Activated CD4-positive, alpha-beta T cell treated with anti-CD3 and anti-CD28 coated beads, Interleukin-2, amount 50 U/mL, for 16 hours (primary cell): Measurements from ENCODE around the gene PANK1.

Source experiments
- DNase-seq: peaks from one replicate; pipeline ENCODE4 v3.0.0-alpha.2; 2020

The PANK1 gene

DNA sequence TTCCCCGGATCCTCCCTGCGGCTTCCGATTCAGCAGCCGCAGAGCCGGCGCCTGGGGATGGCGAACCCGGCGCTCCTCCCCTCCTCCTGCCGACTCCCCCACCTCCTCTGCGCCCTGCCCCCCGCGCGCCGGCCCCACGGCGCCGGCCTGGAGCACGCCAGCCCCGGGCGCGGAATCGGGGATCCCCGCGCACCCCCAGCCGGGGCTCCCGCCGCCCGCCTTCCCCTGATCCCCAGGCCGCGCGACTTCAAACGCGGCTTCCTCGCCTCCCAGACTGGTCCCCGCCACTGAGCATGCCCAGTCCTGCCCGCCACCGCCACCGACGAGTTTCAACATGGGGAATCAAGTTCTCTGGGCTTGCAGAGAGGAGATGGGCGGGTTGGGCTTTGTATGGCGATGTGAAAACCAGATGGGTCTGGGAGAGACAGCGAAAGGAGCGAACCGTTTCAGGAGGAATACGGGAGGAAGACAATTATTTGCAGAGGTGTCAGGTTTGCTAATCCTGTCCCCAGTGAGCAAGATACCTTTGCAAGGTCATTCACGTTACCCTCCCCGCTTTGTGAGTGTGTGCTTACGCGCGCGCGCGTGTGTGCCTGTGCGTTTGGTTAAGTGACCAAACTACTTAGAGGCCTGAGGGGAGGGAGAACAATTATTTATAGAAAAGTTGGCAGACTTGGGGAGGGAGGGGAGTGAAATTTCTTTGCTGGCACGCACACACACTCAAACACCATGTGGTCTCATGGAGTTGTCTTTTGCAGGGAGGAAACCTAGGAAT, at the start of gene PANK1:
Gene PANK1, minus strand, starts transcription at position 276 of the 775 bp plus-strand sequence. CDS start 351 bp downstream, outside the sequence.
- peak; percentile 79 for DNase-seq

DNA sequence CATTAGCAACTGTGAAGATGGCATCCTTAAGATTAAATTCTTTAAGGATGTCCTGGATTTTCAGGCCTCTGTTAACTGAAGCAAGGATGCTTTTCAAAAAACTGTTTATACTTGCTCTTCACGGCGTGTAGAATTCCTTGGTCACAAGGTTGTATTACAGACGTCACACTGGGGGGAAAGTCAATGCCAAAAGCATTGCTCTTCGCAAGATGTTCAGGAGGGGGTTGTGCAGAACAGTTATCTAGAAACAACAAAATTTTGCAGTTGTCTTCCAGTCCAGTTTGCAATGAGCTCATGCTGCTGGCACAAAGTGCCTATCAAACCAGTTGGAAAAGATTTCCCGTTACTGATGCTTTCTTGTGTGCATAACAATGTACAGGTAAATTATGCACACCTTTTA, 48.1 kb upstream of the PANK1 start:
- no peak for DNase-seq

DNA sequence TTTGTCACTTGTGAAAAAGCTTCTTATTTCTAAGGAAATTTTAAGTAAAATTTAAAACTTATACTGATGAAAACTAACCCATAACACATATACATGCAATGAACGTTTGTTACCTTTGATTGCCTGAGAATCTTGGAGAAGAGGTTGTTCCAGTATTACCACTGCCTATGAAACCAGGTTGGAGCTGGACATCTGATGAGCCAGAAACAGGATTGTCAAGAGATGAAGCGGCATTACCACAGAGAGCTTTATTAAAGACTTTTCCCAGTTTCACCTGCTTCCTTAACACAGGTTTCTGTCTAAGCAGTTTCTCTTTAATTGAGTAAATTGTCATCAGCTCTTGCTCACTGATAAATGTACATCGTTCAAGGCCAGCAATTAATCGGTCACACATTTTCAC, 47.4 kb upstream of the PANK1 start:
- no peak for DNase-seq

GRCh38 chr10:89690027-89690426, 45.0 kb upstream of the PANK1 start:
- no peak for DNase-seq

DNA sequence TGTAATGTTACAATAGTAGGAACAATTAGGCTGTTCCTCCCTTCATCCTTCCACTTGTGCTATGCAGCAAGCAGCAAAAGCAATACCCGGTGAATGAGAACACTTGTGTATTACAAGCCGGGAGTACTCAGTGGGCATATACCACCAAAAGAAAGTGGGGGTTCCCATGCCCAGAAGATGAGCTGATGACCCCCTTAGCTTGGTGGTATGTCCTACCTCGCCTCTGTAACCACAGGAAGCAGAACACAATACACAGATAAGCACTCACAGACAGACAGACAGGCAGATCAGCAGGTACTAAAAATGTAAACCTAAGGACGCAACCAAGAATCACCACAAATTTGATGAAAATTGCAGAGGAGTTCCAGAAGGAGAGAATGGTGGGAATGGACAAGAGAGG, 40.9 kb upstream of the PANK1 start:
- DNase-seq = no peak

GRCh38 chr10:89684604-89685003, 39.6 kb upstream of the PANK1 start:
- DNase-seq = no peak

DNA sequence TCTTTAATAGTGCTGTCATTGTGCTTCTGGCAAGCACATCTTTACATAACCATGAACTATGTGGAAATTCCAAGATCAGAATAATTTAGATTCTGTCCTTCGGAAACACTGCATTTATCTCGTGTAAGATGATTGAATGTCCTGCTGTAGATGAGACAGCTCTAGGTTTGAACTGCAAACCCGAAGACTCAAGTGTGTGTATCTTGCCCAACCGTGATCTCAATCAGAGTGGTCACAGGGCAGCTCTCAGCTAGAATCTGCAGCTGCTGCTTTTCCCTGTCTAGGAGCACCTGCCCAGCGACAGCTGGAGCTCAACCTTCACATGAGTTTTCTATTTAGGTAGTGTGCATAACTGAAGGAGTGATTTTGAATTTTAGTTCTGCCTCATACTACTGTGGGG, 38.8 kb upstream of the PANK1 start:
- DNase-seq = no peak

DNA sequence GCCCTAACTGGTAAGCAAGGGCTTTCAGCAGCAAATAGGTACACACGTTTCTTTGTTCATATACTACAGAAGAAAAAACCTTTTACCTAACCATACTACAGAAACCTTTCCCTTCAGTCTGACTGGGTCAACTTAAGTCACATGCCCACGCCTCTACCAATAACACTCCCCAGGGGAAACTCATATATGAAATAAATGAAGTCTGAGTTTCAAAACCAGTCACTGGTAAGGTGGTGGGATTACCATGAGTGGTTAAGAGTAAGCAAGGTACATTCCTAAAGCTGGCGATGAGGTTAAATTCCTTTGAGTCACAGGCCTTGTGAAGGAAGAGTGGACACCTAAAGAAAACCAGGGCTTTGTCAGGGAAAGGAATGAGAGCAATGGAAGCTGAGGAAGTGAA, 34.9 kb upstream of the PANK1 start:
- DNase-seq = peak; percentile 2

- no peak for DNase-seq
These were observed 32.3 kb upstream of the PANK1 start for GRCh38 chr10:89677341-89677740.

- no peak for DNase-seq
These were observed 25.9 kb upstream of the PANK1 start for GRCh38 chr10:89670926-89671325.

- DNase-seq = no peak
These were observed 24.9 kb upstream of the PANK1 start for GRCh38 chr10:89669985-89670384.

GRCh38 chr10:89668386-89669071, 23.5 kb upstream of the PANK1 start:
- DNase-seq = no peak

- DNase-seq = no peak
These were observed 21.1 kb upstream of the PANK1 start for GRCh38 chr10:89666138-89666537.

DNA sequence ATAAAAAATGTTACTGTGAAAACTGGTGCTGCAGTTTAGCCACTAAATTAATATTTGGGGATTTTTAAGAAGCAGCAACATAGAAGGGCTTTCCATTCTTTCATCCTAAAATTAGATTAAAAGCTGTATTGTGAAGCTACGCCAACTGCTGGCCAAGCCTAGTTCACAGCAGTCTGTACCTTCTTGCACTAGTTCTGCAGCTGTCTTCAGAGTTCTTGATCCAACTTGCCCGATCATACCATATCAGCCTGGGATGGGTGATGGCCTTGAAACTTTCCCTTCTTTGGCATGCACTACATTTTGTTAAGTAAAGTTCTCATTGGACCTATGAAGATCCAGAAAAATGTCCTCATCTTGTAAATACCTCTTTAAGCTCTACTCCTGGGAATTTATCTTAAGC, 20.3 kb upstream of the PANK1 start:
- DNase-seq = no peak

DNA sequence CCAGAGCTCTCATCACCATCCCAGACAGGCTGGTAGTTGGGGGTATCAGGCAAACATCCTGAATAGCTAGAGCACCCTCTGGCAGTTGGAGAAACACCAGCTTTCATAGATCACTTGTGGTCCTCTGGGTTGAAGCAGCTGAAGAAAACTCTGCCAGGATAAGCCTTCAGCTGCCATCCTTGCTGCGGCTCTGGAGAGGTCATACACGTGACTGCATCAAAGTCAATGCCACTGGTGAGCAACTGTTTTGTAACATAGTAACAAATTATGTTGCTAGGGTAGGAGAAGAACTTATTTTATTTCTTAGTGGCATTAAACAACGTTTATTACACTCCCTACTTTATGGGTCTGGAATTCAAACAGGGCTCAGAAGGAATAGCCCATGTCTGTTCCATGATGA, 19.2 kb upstream of the PANK1 start:
- no peak for DNase-seq

DNA sequence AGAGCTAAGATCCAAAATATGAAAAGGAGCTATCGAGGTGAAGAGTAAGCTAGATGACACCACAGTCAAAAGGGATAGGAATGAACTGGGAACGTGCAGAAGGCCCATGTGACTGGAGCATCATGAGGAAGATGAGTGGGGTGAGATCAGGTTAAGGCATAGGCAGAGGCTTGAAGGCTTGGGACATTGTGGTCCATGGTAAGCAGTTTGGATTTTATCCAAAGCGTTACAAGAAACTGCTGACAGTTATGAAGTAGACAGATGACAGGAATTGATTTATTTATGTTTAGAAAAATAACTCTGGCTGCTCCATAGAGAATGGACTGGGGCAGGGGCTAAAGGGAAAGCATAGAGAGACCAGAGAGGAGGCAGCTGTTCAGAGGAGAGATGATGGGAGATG, 18.1 kb upstream of the PANK1 start:
- no peak for DNase-seq

GRCh38 chr10:89662596-89662995, 17.6 kb upstream of the PANK1 start:
- DNase-seq = no peak

DNA sequence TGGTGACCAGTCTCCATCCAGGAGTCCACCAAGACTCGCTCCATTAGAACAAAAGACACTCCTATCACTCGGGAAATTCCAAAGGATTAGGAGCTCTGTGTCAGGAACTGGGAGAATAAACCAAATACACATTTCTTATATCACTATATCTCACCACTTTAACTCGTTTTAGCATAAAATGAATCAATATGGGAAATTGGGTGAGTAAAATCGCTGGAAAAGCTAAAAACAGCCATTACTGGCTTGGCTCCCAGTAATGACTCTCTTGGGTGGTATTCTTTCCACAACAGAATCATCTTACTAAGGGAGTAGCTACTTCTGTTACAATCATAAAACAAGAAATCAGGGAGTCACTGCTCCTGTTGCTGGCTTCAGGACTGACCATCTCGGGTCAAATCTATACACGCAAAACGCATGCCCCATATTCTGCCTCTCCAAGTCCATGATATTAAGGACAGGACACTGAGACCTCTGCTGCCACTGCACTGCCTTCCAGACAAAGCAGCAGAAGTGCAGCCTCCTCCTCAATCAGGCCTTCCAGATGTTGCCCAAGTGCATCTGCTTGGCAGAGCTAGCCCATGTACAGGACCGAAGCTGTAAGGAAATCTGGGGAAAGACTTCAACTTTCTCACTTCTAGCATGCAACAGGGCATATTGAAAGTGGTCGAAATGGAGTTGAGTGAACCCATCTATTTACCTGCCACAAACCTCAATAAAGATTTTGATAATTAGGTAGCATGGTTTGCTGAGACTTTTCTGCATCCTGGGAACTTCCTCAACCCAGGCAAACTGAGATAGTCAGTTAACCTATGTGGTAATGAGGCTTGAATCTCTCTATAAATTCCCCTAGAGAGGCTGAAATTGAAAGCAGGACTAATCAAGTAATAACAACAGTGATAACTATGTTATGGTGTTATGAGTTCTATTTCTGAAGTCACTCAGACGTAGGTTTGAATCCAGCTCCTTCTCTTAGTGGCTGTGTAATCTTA, 14.4 kb upstream of the PANK1 start:
- DNase-seq = no peak

DNA sequence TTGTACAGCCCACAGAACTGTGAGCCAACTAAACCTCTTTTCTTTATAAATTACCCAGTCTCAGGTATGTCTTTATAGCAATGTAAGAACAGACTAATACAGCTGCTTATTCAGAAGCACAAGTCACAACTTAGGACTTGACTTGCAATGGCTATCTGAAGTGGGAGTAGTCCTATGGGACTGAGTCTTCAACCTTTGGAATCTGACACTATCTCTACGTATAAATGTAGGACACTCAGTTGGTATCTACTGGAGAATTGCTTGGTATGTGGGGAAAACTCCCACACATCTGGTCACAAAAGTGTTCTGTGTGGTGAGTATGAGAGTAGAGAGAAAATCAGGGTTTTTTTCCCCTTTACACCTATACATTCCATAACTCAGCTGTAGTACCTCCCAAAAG, 12.3 kb upstream of the PANK1 start:
- DNase-seq = no peak

- DNase-seq = no peak
These were observed 10.7 kb upstream of the PANK1 start for GRCh38 chr10:89655722-89656121.

GRCh38 chr10:89653410-89653869, 8.4 kb upstream of the PANK1 start:
- DNase-seq = no peak

DNA sequence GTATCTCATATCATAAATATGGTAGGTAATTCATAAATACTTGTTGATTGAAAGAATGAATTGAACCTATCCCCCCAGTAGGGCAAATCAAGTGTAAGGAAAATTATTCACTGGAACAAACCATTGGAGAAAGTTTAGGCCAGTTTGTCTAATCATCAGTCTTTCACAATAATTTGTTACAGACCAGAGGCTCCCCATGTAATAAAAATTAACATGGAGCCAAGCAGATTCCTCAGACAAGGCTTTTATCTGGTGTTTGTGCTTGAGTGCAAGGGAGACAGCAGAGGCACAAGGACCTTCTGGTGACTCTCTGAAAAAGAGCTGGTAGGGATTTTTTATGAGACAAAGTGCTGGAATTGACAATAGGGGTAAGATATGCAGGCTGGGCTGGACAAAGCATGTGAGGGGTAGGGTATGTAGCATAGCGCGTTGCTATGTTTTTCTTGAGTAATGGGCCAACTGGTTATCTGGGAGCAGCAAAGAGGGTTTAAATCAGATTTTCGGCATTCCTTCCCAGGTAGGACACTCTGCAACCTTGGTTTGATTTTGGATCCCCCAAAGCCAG, 7.8 kb upstream of the PANK1 start:
- DNase-seq = no peak
